Activated naive CD8-positive, alpha-beta T cell treated with anti-CD3 and anti-CD28 coated beads, Interleukin-2, amount 10 ng/mL, durations not matched to agents 7 days and 5 days (primary cell): ENCODE results near the gene NAIF1. TPM values are rescaled to one million over a fixed set of nuclear protein-coding genes. Genes with fewer than 3 reads are reported as not detected.

Experiments used
- ATAC-seq: fragments of 150-1000 bp; cut with Tn5 transposase; one replicate; pipeline ENCODE4 v1.10.0; 2021; ENCODE audit warnings: low read depth, moderate library complexity
- POLR2A ChIA-PET: fragments of 350-600 bp; sonication (Branson Sonifier 250); formaldehyde crosslinking; loops from one replicate; lab custom pipeline; 2021; ENCODE audit warnings: antibody characterized with exemption; lab: Charles Lee
- DNase-seq: peaks from one replicate; pipeline ENCODE4 v3.0.0; 2021
- H3K27ac Mint-ChIP-seq: one replicate; pipeline ENCODE4 v1.8.0; 2022; ENCODE audit warnings: mild to moderate bottlenecking, mixed read lengths
- H3K27me3 Mint-ChIP-seq: one replicate; pipeline ENCODE4 v1.8.0; 2022; ENCODE audit warnings: mild to moderate bottlenecking, moderate library complexity, mixed read lengths
- H3K36me3 Mint-ChIP-seq: one replicate; pipeline ENCODE4 v1.8.0; 2021; ENCODE audit warnings: mild to moderate bottlenecking, mixed read lengths
- H3K4me1 Mint-ChIP-seq: one replicate; pipeline ENCODE4 v1.8.0; 2021; ENCODE audit warnings: mixed read lengths
- H3K4me3 Mint-ChIP-seq: one replicate; pipeline ENCODE4 v1.8.0; 2022; ENCODE audit warnings: mild to moderate bottlenecking, moderate library complexity, mixed read lengths
- H3K9me3 Mint-ChIP-seq: one replicate; pipeline ENCODE4 v1.8.0; 2021; ENCODE audit warnings: mixed read lengths
- total RNA-seq, 2 experiments: library from RNA; stranded (reverse); gene quantifications; one replicate each; pipeline ENCODE4 v1.2.3, GENCODE V29; 2021

NAIF1 gene
- total RNA-seq, 2 experiments from 2014 or later, result 11.8 to 13.2 TPM

DNA sequence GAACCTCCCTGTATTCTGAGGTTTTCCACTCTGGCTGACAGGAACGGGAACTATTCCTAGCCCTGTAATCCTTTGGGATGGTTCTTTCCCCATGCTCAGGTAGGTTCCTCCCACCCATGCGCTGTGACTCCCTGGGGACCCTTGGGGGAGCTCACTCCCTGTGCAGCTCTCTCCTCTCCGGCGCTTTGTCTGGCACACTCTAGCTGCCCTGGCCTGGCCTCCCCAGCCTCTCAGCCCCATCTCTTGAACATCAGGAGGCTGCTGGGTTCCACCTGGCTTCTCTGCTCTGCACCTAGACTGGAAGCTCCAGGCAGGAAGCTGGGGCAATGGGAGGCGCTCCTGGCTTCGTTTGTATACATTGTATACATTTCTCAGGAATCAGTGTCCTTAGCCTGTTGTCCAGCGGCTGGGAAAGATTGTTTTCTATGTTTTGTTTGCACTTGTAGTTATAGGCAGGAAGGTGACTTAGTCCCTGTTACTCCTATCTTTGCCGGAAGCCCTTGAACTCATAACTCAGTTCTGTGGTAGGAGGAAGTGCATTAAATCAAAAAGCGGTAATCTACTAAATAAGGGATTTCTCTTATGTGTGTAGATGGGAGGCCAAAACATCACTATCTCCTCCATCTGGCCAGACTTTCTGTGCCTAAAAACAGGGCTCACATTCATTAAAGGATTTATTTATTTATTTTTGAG, 21.3 kb upstream of the NAIF1 start:
- Mint-ChIP-seq H3K27me3 (no peaks in the 10 kb centered on the region), H3K4me3 (peak overlapping the region; percentile 37), H3K4me1 (peaks cover 42% of the 10 kb centered on the region), H3K36me3 (peaks cover 22% of the 10 kb centered on the region), H3K27ac (peak overlapping the region; percentile 61), H3K9me3 (no peaks in the 10 kb centered on the region)
- POLR2A ChIA-PET, result interaction anchor here (0.5 to 1.9 kb wide), 3 partner anchors 10 to 20 kb away, joined by 5 to 10 read pairs (median 6); partner anchors contain the start of genes NAIF1 and SLC25A25
- peak; percentile 56 for ATAC-seq
- DNase-seq, result no peak

DNA sequence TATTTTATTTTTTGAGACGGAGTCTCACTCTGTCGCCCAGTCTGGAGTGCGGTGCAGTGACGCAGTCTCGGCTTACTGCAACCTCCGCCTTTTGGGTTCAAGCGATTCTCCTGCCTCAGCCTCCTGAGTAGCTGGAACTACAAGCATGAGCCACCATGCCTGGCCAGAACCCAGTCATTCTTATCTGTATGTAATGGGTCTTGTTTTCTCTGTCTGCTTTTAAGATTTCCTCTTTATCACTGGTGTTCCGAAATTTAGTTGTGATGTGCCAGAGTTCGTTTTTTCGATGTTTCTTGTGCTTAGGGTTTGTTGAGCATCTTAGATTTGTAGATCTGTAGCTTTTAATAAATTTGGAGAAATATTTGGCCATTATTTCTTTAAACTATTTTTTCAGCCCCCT, 20.1 kb upstream of the NAIF1 start:
- ATAC-seq (no peak), DNase-seq (no peak)
- Mint-ChIP-seq H3K27ac (peak overlapping the region; percentile 6), H3K4me3 (no peak overlapping the region), H3K36me3 (peaks cover 22% of the 10 kb centered on the region), H3K27me3 (no peaks in the 10 kb centered on the region), H3K4me1 (peaks cover 33% of the 10 kb centered on the region), H3K9me3 (no peaks in the 10 kb centered on the region)
- POLR2A ChIA-PET, result interaction anchor here (0.7 to 1.3 kb wide), 2 partner anchors 12 to 20 kb away, joined by 3 to 4 read pairs; partner anchors contain the start of gene NAIF1

DNA sequence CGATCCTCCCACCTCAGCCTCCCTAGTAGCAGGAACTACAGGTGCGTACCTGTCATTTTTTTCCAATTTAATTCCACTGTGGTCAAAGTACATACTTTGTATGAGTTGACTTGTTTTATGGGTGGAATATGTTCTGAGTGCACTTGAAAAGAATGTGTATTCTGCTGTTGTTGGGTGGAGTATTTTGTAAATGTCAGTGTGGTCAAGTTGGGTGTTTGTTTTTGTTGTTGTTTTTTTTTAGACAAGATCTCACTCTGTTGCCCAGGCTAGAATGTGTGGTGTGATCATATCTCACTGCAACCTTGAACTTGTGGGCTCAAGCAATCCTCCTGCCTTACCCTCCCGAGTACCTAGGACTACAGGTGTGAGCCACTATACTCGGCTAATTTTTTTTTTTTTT, 18.8 kb upstream of the NAIF1 start:
- Mint-ChIP-seq H3K9me3 (no peaks in the 10 kb centered on the region), H3K27ac (no peak overlapping the region), H3K27me3 (no peaks in the 10 kb centered on the region), H3K4me3 (no peak overlapping the region), H3K36me3 (peaks cover 16% of the 10 kb centered on the region), H3K4me1 (peaks cover 26% of the 10 kb centered on the region)
- ATAC-seq (no peak), DNase-seq (no peak)
- POLR2A ChIA-PET, result no interaction called here

DNA sequence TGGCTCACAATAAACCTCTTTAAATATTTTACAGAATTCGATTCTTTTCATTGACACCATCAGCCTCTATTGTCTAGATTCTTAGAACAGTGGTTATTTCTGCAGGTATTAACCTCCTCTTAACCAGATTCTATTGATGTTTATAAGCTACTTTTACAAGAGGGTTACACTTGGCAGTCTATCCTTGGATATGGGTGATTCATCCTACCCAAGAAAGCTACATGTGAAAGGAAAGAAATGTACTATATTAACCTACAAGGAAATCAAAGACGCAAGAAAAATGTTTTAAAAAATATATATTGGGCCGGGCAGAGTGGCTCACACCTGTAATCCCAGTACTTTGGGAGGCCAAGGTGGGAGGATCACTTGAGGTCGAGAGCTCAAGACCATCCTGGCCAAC, 17.6 kb upstream of the NAIF1 start:
- POLR2A ChIA-PET, result no interaction called here
- no peak for ATAC-seq
- DNase-seq, result no peak
- Mint-ChIP-seq H3K27ac (no peak overlapping the region), H3K27me3 (no peaks in the 10 kb centered on the region), H3K4me1 (peaks cover 23% of the 10 kb centered on the region), H3K36me3 (peaks cover 16% of the 10 kb centered on the region), H3K4me3 (no peak overlapping the region), H3K9me3 (no peaks in the 10 kb centered on the region)

DNA sequence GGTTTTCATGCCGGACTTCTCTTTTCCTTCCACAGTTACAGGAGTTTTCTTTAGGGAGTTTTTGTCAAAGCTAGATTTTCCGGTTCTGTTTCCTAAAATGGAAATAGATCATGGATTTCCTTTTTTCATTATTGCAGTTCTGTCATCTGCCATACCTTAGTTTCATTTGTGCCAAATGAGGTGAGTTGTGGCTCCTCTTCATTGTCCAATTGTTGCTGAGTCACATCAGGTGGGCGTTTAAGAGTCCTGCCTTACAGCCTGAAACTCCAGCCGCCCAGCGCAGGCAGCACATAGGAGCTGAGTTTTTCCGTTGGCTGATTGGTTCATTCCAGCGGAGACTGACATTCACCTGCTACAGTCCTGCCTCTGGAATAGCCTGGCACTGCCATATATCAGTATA, 15.0 kb upstream of the NAIF1 start:
- H3K36me3 Mint-ChIP-seq, result peaks cover 24% of the 10 kb centered on the region
- H3K27ac Mint-ChIP-seq, result no peak overlapping the region
- DNase-seq, result no peak
- POLR2A ChIA-PET, result no interaction called here
- peaks cover 30% of the 10 kb centered on the region for H3K4me1 Mint-ChIP-seq
- no peaks in the 10 kb centered on the region for H3K9me3 Mint-ChIP-seq
- no peak for ATAC-seq
- no peak overlapping the region for H3K4me3 Mint-ChIP-seq
- no peaks in the 10 kb centered on the region for H3K27me3 Mint-ChIP-seq

DNA sequence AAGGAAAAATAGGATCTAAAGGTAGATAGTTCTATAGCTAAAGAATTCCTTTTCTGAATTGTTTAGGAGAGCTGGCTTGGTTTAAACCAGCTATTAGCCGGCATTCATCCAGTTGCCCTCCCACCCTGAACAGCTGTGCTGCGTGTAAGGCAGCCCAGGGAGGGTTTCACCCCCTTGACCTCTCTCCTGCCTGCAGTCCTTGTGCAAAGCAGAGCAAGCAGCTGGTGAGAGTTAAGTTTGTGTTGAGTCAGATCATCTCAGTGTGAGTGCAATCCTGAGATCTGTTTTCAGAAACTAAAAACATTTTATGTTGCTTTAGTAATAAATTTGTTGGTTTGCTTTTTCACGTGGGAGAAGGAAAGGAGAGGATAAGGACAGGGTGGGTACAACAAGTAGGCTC, 13.9 kb upstream of the NAIF1 start:
- Mint-ChIP-seq H3K4me3 (no peak overlapping the region), H3K36me3 (peaks cover 28% of the 10 kb centered on the region), H3K4me1 (peaks cover 35% of the 10 kb centered on the region), H3K27me3 (no peaks in the 10 kb centered on the region), H3K27ac (peak overlapping the region; percentile 21), H3K9me3 (no peaks in the 10 kb centered on the region)
- ATAC-seq (no peak), DNase-seq (no peak)
- POLR2A ChIA-PET, result interaction anchor here (1.2 kb wide), 1 partner anchor 12 kb away, joined by 4 read pairs; the partner anchor contains the start of gene SLC25A25

DNA sequence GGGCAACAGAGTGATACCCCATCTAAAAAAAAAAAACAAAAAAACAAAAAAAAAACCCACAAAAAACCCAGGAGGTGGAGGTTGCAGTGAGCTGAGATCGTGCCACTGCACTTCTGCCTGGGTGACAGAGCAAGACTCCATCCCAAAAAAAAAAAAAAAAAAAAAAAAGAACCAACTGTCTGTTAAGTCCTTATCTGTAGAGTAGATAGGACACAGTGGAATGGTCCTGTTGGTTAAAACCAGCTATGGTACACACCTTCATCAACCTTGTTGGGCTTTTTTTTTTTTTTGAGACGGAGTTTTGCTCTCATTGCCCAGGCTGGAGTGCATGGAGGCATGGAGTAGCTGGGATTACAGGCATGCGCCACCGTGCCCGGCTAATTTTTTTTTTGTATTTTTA, 13.1 kb upstream of the NAIF1 start:
- no peak overlapping the region for H3K27ac Mint-ChIP-seq
- H3K4me1 Mint-ChIP-seq, result peaks cover 31% of the 10 kb centered on the region
- peaks cover 24% of the 10 kb centered on the region for H3K36me3 Mint-ChIP-seq
- H3K4me3 Mint-ChIP-seq, result no peak overlapping the region
- DNase-seq (no peak), ATAC-seq (no peak)
- H3K9me3 Mint-ChIP-seq, result no peaks in the 10 kb centered on the region
- POLR2A ChIA-PET, result interaction anchor here (0.6 to 1.4 kb wide), 4 partner anchors 11 to 425 kb away, joined by 3 to 5 read pairs (median 4); partner anchors contain the start of genes GLE1 and SLC25A25
- H3K27me3 Mint-ChIP-seq, result no peaks in the 10 kb centered on the region

DNA sequence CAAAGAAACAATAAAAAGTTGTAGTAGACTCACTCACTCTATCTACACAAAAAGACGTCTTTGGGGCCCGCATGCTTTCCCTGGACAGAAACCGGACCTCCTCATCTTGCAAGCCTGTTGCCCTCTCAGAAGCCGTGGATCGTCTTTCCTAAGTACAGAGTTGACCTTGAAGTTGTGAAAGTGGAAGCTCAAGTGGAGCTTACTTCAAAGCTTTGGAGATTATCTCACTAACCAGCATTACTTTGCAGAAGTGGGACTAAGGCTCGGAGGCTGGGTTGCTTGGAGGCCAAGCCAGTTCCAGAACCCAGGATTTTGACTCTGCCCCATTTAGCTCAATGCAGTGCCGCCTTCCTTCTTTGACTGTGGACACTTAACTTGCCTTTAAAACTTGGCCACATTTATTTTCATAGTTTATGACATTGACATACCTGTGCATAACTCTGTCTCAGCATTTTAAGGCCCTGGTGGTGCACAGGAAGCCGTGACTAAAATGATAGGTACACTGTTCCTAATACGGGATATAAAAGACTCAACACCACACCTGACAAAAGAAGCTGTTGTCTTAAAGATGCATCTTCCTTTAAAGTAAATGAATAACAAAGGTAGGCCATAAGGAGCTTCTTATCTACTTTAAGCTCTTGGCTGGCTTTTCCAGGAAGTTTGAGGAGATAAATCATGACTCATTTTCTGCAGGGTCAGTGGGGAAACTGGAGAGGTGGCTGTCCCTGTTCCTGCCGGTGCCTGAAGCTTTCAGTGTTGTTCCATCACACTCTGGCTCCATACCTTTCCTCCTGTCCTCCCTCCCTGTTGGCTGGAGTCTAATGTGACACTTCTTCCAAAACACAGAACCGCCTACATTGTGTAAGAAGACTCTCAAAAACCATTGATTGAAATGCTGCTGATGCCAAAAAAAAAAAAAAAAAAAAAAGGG, 11.6 kb upstream of the NAIF1 start:
- POLR2A ChIA-PET, result interaction anchor here (0.6 to 4.7 kb wide), 7 partner anchors 9 to 294 kb away, joined by 3 to 22 read pairs (median 6); partner anchors contain the start of genes NAIF1 and SLC25A25
- Mint-ChIP-seq H3K36me3 (peaks cover 22% of the 10 kb centered on the region), H3K9me3 (no peaks in the 10 kb centered on the region), H3K27me3 (no peaks in the 10 kb centered on the region), H3K4me1 (peaks cover 28% of the 10 kb centered on the region), H3K27ac (peak overlapping the region; percentile 14), H3K4me3 (peak overlapping the region; percentile 25)
- DNase-seq, result no peak
- ATAC-seq, result no peak

DNA sequence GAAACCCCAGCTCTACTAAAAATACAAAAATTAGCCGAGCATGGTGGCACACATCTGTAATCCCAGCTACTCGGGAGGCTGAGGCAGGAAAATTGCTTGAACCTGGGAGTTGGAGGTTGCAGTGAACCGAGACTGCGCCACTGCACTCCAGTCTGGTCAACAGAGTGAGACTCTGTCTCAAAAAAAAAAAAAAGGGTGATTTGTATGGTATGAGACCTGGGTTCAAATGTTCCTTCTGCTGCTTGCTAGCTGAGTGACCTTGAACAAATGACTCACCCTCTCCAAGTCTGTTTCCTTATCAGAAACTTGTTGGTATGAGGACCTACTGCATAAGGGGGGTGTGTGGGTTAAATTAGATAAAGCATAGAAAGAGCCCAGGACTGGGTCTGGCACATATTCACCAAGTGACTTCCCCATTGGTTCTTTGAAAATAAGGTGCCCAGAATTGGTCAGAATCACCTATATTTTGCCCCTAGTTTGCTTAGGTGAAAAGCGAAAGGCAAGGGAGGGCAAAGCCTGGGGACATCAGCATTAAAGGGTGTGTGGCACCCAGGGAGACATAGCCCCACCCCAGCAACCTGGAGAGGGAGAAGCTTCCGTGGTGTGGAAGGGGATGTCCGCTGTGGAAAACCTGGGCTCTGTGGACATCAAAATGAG, 10.9 kb upstream of the NAIF1 start:
- peak overlapping the region; percentile 21 for H3K27ac Mint-ChIP-seq
- peak overlapping the region; percentile 18 for H3K4me3 Mint-ChIP-seq
- H3K9me3 Mint-ChIP-seq, result no peaks in the 10 kb centered on the region
- H3K36me3 Mint-ChIP-seq, result peaks cover 25% of the 10 kb centered on the region
- ATAC-seq, result peak; percentile 28
- POLR2A ChIA-PET, result interaction anchor here (0.6 to 4.7 kb wide), 3 partner anchors 10 to 264 kb away, joined by 4 to 22 read pairs (median 8); partner anchors contain the start of genes NAIF1 and SLC25A25
- H3K27me3 Mint-ChIP-seq, result no peaks in the 10 kb centered on the region
- DNase-seq, result no peak
- peaks cover 29% of the 10 kb centered on the region for H3K4me1 Mint-ChIP-seq

DNA sequence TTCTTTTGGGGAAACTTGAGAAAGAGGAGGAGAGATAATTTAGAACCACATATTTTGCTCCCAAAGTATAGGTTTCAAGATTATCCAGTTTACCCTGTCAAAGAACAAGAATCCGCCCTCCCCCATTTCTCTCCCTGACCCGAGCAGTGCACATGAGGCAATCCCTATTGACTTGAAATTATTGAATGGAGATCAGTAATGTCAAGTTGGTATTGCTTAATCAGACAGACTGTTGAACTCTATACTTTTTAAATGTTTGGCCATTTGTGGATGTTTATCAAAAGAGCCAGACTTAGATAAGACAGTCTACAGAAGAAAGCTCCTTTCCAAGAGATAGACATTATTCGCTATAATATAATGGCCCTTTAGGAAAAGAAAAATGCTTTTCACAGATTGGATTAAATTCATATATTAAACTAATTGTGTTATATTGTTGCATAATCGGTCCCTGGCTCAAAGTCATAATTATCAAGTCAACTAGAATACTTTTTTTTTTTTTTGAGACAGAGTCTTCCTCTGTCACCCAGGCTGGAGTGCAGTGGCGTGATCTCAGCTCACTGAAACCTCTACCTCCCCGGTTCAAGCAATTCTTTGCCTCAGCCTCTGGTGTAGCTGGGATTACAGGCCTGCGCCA, 6.2 kb upstream of the NAIF1 start:
- no peak for ATAC-seq
- Mint-ChIP-seq H3K9me3 (no peaks in the 10 kb centered on the region), H3K4me1 (peaks cover 36% of the 10 kb centered on the region), H3K4me3 (peak overlapping the region; percentile 52), H3K27ac (peak overlapping the region; percentile 78), H3K27me3 (no peaks in the 10 kb centered on the region), H3K36me3 (peaks cover 16% of the 10 kb centered on the region)
- POLR2A ChIA-PET, result interaction anchor here (0.5 to 2.4 kb wide), 5 partner anchors 13 to 288 kb away, joined by 3 to 9 read pairs (median 3); partner anchors contain the start of gene CDK9
- DNase-seq, result no peak

DNA sequence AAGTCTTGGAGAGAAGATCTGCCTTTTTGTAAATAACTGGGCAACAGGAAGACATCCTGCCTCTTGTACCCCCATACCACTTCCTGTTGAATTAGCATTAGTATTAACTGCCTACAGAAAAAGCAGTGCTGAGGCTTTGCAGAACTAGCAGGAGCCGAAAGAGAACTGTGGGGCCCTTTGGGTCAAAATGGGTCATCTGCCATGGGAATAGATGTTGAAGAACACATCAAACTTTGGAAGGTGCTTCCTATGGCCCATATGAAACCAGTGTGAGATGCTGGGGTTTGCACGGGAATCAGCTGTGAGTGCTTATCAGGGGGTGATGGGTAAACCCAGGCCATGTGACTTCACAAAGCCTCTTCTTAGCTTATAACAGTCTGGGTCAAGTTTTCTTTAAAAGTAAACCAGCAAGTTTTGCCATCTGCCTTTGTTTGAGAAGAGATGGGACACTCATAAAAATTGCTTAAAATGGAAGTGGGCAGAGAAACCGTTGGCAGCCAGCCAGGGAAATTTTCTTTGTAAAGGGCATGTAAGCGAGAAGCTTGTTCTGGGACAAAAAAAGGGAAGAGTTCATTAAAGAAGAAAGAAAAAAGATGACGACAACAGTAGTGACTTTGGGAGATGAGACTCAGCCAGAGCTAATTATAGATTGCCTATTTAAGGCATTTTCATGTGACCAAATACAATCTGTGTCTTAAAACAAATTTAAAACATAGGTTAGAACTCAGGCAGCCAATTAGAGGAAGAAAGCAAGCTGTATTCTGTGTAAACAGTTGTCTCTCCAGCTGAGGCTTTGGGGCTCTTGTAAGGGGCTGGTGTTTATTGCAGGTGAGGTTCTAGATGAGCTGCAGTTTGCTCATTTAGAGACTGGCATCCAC, 5.3 kb upstream of the NAIF1 start:
- no peak for DNase-seq
- Mint-ChIP-seq H3K4me1 (peaks cover 30% of the 10 kb centered on the region), H3K27ac (peak overlapping the region; percentile 90), H3K36me3 (peaks cover 10% of the 10 kb centered on the region), H3K27me3 (no peaks in the 10 kb centered on the region), H3K4me3 (peak overlapping the region; percentile 94), H3K9me3 (no peaks in the 10 kb centered on the region)
- no peak for ATAC-seq
- POLR2A ChIA-PET, result interaction anchor here (1.0 to 2.4 kb wide), 9 partner anchors 20 to 287 kb away, joined by 3 to 9 read pairs (median 3); partner anchors contain the start of genes CDK9 and EEIG1
